Measurements from ENCODE around the gene CSTPP1.

The CSTPP1 gene

GRCh38 chr11:47161134-47161854 lies 224.7 kb downstream of the CSTPP1 start:
- DNase-seq (ENCODE audit: low spot score) = peak; percentile 89

GRCh38 chr11:47161890-47162289 lies 225.3 kb downstream of the CSTPP1 start:
- no peak for DNase-seq (ENCODE audit: low spot score)

GRCh38 chr11:47162426-47162825 lies 225.9 kb downstream of the CSTPP1 start:
- DNase-seq (ENCODE audit: low spot score) = no peak

- DNase-seq (ENCODE audit: low spot score) = no peak
These were observed 226.6 kb downstream of the CSTPP1 start for GRCh38 chr11:47163193-47163592.

GRCh38 chr11:47163898-47164297 lies 227.3 kb downstream of the CSTPP1 start:
- no peak for DNase-seq (ENCODE audit: low spot score)

GRCh38 chr11:47164321-47164720 lies 227.8 kb downstream of the CSTPP1 start:
- DNase-seq (ENCODE audit: low spot score) = no peak

- DNase-seq (ENCODE audit: low spot score) = no peak
These were observed 228.8 kb downstream of the CSTPP1 start for GRCh38 chr11:47165253-47165840.

- no peak for DNase-seq (ENCODE audit: low spot score)
These were observed 229.8 kb downstream of the CSTPP1 start for GRCh38 chr11:47166368-47166767.

- DNase-seq (ENCODE audit: low spot score) = no peak
These were observed 234.7 kb downstream of the CSTPP1 start for GRCh38 chr11:47171061-47171838.

- no peak for DNase-seq (ENCODE audit: low spot score)
These were observed 235.3 kb downstream of the CSTPP1 start for GRCh38 chr11:47171856-47172255.

- DNase-seq (ENCODE audit: low spot score) = no peak
These were observed 236.3 kb downstream of the CSTPP1 start for GRCh38 chr11:47172740-47173336.

GRCh38 chr11:47175746-47176327 lies 239.3 kb downstream of the CSTPP1 start:
- no peak for DNase-seq (ENCODE audit: low spot score)

GRCh38 chr11:47176328-47177228 lies 240.0 kb downstream of the CSTPP1 start, which contains the start of gene ARFGAP2:
ARFGAP2 (minus strand) TSS chr11:47176879; CDS start chr11:47176853, 26 bp downstream.
- peak; percentile 100 for DNase-seq (ENCODE audit: low spot score)

GRCh38 chr11:47177229-47177845 lies 240.8 kb downstream of the CSTPP1 start:
- DNase-seq (ENCODE audit: low spot score) = peak; percentile 87

GRCh38 chr11:47177846-47178245 lies 241.3 kb downstream of the CSTPP1 start:
- no peak for DNase-seq (ENCODE audit: low spot score)

GRCh38 chr11:47178316-47178715 lies 241.8 kb downstream of the CSTPP1 start:
- DNase-seq (ENCODE audit: low spot score) = no peak

- DNase-seq (ENCODE audit: low spot score) = no peak
These were observed 242.4 kb downstream of the CSTPP1 start for GRCh38 chr11:47178737-47179654.

- peak; percentile 72 for DNase-seq (ENCODE audit: low spot score)
These were observed 243.1 kb downstream of the CSTPP1 start for GRCh38 chr11:47179655-47179991.

- no peak for DNase-seq (ENCODE audit: low spot score)
These were observed 243.6 kb downstream of the CSTPP1 start for GRCh38 chr11:47180006-47180787.
